Subcutaneous adipose tissue (tissue), 4 donors: ENCODE results near the gene GABRR3. TPM values are rescaled to one million over a fixed set of nuclear protein-coding genes. Genes with fewer than 3 reads are reported as not detected.

Experiments
- total RNA-seq, 4 donors: library from RNA; depleted of rRNA; stranded (reverse); fragments of >200 nt; gene quantifications; one replicate each; pipeline ENCODE4 v1.1.0, GENCODE V29; 2016
- TF ChIP-seq, protein P1 (sequence below): fragments of 450-650 bp; IDR thresholded peaks from one replicate; pipeline ENCODE4 v1.5.1; 2016; ENCODE audit warnings: low read depth, mild to moderate bottlenecking, control low read depth, antibody characterized with exemption, moderate library complexity

GABRR3 gene
- total RNA-seq, 4 donors from 2014 or later, result not detected

DNA sequence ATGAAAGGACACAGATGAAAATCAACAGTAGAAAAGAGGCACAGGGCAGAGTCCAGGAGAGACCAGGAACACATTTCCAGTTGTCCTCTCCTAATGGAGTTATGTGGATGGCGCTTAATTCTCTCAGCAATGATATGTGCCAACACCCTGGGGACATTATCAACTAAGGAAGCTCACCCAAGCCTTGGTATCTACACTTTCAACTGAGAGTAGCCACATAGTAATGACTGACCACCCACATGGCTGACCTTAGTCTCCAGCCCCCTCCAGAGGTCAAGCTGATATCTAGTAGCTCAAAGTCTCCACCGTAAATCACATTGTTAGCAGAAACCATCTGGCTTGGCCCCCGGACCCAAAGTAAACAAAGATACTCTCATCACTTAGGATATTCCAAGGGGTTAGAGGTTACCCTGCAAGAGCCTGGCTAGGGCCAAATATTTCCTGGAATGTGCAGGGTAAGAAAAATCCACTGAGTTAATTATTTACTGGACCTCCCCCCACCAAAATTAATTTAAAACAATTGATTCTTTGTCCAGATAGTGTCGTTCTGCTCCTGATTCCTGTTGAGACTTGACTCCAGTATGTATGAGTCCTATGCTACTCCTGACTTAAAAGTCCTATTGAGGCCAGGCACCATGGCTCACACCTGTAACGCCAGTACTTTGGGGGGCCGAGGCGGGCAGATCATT is 24.8 kb downstream of the GABRR3 start:
- TF ChIP-seq, protein P1, sequence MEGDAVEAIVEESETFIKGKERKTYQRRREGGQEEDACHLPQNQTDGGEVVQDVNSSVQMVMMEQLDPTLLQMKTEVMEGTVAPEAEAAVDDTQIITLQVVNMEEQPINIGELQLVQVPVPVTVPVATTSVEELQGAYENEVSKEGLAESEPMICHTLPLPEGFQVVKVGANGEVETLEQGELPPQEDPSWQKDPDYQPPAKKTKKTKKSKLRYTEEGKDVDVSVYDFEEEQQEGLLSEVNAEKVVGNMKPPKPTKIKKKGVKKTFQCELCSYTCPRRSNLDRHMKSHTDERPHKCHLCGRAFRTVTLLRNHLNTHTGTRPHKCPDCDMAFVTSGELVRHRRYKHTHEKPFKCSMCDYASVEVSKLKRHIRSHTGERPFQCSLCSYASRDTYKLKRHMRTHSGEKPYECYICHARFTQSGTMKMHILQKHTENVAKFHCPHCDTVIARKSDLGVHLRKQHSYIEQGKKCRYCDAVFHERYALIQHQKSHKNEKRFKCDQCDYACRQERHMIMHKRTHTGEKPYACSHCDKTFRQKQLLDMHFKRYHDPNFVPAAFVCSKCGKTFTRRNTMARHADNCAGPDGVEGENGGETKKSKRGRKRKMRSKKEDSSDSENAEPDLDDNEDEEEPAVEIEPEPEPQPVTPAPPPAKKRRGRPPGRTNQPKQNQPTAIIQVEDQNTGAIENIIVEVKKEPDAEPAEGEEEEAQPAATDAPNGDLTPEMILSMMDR, result no peak

DNA sequence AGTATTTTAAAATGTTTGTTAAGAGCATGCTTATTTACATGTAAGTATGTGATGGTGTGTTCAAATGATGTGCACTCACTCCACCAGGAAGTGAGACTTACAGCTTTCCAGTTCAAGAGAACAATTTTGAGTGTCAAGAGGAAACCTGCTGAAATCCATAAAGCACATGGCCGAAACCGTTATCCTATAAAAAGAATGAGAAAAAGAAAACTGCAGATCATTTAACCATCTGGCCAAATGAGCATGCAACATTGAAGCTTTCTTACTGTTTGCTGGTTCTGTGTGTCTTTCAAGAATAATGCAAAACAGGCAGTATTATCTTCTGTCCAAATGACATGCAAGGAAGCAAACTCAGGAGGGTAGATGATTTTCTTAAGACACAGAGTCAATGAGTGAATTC is 26.3 kb downstream of the GABRR3 start:
- TF ChIP-seq, protein P1, result no peak

DNA sequence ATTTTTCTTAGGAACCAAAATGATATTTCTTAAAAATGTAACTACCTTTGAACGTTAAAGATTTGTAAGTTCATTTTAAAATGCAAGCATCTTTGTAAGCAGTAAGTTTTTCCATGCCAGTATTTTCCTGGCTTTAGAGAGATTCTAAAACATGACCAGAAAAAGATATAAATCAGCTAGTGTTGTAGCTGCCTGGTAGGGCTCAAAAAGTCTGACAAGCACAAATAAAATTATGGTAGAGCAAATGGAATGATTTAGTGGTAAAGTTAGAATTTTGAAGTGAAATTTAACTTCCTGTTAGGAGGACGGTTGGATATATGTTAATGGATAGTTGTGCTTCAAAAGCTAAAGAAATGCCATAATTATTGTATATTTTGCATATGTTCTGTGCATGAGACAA is 29.7 kb downstream of the GABRR3 start:
- TF ChIP-seq, protein P1, result no peak

DNA sequence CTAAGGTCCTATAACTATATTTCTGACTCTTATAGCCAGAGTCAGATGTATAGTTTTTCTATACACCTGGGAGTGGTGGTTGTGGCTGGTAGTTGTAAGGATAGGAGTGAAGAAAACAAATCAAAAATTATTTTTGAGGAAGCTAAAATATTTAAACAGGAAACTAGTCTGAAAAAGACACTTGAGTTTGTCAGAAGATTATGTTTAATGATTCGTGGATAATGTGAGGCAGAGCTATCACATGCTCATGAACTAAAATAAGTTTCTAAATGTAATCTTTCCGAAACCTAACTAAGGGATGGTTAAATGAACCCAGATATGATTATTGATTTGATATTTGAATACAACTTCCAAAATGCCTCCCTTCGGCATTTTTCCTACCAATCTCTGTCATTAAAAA is 30.4 kb downstream of the GABRR3 start:
- TF ChIP-seq, protein P1, result no peak

- TF ChIP-seq, protein P1, result no peak
Measured at GRCh38 chr3:98003306-98003969, 31.7 kb downstream of the GABRR3 start.

DNA sequence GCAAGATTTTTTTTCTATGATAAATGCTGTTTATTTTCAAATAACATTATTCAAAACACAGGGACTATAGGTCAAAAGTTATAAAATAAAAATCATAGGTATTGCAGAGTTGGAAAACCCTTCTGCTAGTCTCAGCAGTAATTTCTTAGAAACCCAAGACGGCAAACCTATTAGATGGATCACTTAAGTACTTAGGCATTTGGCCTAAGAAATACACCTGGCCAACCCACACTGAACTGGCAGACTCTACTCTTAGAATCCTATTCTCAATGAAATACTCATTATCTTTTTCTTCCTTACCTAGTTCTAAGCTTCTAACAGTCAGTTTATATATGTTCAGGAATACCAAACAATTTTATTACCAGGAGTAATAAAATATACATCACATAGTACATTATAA is 32.4 kb downstream of the GABRR3 start:
- TF ChIP-seq, protein P1, result no peak

DNA sequence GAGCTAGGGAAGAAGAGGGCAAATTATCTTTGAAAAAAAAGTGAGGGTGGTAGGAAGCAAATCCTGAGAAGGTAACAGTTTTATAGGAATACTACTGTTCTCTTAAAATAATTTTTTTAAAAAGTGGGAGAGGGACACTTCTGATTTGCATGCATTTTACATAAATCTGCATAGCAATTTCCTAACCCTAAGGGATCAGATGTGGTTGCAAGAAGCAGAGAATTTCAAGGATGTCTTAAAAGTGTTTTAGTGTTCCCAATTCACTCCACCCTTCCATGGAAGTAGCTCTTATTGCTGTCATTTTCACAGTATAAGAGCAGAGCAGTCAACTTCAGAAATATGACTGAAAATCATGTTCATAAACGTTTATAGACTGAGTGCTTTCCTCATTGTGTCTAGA is 35.1 kb downstream of the GABRR3 start:
- TF ChIP-seq, protein P1, result no peak
